Measurements from ENCODE around the gene CHCHD6.
"Not testable (repeated sequence)": the region's sequence is repeated elsewhere in the genome, so short reads cannot be mapped to it uniquely, and the experiment has no call there.

Gene CHCHD6

DNA sequence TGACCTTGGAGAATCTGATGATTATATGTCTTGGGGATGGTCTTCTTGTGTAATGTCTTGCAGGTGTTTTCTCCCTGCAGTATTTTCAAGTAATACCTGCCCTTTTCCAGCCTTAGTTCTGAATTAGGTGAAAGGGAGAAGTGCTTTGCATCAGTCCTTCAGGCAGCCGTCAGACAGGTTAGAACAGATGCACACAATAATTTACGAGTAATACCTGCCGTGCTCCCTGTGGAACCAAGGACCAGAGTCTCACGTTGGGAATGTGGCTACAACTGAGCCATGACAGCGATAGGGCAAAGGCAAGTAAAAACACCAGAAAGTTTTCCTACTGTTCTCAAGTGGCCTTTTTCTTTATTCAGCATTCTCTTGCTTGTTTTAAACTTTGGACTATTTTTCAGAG, 69.1 kb downstream of the CHCHD6 start:
- DNase-seq: no peak

DNA sequence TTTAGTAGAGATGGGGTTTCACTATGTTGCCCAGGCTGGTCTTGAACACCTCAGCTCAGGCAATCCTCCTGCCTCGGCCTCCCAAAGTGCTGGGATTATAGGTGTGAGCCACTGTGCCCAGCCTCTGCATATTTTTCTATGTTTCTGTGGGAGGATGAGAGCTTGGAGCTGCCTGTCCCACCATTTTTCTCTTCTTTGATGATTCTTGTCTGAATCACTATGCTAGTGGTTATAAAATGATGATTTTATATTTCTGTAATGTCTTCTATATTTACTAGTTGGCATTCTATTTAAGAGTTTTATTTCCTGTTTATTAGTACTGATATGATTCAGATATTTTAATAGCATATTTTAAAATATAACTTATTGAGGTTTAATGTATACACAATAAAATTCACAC, 69.7 kb downstream of the CHCHD6 start:
- no peak for DNase-seq

DNA sequence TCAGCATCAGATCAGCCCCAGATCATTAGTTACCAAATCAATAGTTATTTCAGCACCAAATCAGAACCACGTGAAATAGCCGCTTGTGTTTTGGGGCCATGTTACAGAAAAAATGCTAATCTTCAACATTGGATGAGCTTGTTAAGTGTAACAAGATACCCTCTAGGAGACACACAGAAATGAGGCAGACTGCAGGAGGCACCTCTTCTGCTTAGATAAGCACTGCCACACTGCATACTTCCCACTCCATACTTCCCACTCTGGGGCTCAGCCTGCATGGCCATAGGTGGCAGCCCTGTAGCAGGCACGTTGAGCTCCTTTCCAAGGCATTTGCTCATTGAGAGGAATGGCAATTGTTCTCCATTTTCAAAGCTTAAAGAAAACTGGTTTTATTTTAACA, 73.3 kb downstream of the CHCHD6 start:
- peak; percentile 49 to 90 for DNase-seq

DNA sequence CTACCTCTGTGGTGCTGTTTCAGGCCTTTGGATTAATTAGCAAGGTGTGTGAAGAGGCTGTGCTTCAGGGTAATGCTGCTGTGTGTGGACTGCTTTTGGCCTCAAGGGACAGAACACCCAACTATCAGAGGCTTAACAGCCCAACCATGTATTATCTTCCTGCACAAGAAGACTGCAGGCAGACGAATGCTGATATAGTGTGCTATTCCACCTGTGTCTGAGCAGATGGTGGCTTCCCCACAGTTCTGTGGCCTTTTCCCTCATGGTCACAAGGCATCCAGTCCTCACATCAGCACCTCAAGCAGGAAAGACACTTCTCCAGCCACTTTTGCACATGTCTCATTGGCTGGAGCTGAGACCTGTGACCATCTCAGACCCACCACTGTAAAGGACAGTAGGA, 76.6 kb downstream of the CHCHD6 start:
- no peak for DNase-seq

DNA sequence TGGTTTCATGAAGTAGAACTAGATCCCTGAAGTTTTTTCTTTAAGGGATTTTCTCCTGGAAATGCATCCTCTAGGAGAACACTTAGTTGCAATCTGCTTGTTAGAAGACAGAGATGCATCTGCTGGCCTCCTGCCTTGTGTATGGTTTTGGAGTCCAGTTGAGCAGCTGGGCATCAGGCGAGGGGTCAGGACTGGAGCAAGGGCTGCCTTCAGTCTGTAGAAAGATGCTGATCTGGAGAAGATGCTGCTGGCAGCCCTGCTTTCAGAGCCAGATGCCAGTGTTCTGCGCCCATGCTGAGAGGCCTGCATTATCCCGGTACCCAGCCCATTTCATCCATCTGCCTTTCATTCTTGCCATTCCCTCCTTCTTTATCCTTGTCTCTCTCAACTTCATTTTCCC, 77.4 kb downstream of the CHCHD6 start:
- DNase-seq: no peak

DNA sequence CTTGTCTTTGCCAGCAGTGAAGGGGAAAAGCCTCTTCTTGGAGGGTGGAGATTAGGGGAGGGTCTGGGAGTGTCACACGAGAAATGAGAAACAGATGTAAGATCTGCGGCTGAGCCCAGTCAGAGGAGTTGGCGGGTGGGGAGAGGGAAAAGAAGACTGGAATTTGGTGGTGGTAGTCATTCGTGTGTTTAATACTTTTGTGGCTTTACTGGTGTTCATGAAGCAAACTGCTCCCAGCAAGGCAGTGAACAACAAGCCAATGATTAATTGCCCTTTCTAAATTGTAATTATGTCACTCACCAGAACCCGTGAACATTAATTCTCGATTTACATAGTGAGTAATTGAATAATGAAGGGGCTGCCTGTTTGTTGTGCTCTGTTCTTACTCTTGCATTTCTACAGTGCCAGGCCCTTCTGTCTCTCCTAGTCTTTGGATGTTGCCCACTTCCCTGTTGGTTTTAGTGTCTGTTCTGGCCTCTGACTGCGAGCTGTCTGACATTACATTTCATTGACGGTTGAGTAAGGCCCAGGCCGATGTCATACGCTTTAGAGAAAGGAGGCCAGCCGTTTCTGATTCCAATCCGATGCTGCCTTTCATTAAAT, 78.0 kb downstream of the CHCHD6 start:
- peak; percentile 6 to 44 for DNase-seq

DNA sequence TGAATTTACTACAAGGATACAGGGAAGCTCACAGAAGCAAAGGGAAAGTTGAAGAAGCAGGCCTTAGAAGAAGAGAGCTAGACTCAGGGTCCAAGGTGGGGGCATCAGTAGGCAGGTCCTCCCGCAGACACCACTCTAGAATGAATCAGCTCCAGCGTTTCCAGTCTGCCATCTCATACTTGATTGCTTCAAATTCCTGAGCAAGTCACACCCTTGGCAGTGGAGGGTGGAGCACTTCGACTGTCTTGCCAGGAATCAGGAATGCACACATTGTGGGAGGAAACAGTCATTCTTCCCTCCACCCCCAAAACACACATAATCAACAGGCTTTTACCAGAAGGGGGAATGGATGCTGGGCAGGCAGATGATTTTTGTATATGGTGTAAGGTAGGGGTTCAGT, 78.5 kb downstream of the CHCHD6 start:
- no peak for DNase-seq

DNA sequence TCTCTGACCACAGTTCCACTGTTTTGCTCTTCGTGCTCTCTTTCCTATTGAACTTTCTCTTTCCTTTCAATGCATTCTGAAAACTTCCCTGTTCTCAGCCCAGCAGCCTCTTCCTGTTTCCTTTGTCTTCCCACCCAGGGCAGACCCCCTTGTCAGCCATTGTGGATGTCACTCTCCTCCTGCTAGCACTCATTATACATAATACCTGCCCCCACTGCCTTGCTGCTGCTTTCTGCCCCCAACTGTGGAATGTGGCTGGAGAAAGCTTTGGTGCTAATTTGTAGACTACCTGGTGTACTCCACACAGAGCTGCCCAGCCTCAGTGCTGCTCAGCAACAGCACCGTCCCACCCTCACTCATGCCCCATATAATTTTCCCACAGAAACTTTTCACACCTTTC, 80.2 kb downstream of the CHCHD6 start:
- no peak for DNase-seq

DNA sequence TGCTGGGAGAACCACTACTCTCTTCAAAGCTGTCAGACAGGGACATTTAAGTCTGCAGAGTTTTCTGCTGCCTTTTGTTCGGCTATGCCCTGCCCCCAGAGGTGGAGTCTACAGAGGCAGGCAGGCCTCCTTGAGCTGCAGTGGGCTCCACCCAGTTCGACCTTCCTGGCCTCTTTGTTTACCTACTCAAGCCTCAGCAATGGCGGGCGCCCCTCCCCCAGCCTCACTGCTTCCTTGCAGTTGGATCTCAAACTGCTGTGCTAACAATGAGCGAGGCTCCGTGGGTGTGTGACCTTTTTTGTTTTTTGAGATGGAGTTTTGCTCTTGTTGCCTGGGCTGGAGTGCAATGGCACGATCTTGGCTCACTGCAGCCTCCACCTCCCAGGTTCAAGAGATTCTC, 87.3 kb downstream of the CHCHD6 start:
- not testable (repeated sequence) for DNase-seq

DNA sequence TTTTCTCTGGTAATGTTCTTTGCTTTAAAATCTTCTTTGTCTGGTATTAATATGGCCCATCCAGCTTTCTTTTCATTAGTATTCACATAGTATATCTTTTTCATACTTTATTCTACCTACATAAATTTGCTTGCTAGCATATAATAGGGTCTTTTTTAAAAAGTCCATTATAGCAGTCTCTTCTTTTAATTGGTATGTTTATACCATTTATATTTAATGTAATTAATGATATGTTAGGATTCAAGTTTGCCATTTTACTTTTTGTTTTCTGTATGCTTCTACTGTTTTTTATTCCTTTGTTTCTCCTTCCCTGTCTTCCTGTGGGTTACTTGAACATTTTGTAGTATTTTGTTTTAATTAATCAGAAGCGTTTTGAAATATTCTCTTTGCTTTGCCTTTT, 89.0 kb downstream of the CHCHD6 start:
- DNase-seq: no peak

DNA sequence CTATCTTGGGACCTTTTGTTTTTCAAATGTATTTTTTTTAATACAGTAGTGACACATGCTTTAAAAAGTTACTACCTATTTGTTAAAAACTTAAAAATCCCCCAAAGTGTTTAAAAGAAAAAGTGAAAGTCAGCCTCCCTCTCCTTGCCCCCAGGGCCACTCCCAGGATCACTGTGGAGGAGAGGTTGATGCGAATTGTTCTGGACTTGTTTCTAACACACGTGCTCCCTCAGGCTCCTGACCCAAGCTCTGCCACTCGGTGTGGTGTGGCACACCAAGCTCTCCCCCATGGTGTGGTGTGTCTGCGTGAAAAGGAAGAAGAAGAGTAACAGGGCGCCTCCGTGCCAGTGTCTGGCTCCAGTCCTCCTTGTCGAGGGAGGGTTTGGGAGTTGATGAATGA, 93.5 kb downstream of the CHCHD6 start:
- DNase-seq: no peak

DNA sequence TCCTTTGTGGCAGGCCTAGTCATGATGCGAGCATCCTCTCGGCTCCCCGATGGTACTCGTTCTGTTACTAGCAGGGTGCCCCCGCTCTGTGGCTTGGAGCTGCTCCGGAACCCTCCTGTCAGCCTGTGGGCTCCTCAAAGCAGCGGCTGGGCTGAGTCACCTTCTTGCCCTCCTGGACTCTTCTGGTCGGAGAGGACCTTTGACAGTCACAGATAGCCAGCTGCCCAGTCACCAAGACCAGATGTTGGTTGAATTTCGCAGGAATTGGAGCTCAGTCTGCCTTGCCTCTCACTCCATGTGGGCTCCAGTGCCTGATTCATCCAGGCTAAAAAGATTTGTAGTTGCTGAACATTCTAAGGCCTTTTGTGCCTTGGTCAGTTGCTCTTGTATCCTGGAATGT, 94.5 kb downstream of the CHCHD6 start:
- DNase-seq: no peak

DNA sequence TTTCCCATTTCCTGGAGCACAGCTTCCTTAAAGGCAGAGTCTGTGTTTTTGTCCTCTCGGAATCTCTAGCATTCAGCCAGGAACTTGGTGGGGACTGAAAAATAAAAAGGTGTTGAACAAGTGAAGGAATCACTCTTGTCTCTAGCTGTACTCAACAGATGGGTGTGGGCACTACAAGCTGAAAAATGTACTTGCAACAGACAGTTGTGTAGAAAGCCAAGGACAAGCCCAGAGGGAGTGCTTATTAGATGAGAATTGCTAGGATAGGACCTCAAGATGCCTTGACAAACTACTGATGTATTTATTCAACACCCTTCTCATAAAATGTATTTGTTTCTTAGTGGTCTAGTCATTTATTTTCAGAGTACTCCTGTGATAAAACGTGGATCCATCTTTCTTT, 95.1 kb downstream of the CHCHD6 start:
- DNase-seq: no peak

DNA sequence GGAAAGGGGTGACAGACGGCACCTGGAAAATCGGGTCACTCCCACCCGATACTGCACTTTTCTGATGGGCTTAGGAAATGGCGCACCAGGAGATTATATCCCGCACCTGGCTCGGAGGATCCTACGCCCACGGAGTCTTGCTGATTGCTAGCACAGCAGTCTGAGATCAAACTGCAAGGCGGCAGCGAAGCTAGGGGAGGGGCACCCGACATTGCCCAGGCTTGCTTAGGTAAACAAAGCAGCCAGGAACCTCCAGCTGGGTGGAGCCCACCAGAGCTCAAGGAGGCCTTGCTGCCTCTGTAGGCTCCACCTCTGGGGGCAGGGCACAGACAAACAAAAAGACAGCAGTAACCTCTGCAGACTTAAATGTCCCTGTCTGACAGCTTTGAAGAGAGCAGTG, 97.3 kb downstream of the CHCHD6 start:
- not testable (repeated sequence) for DNase-seq

DNA sequence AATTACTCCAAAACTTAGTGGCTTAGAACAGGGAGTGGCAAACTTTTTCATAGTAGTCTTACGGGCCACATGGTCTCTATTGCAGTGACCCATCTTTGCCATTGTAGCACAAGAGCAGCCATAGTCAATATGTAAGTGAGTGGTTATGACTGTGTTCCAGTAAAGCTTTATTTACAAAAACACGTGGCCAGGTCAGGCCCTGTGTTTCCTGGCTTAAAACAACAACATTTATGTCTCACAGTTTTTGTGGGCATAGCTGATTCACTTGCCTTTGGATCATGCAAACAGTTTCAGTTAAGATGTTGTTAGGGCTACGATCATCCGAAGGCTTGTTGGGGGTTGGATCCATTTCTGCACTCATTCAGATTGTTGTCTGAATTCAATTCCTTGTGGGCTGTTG, 103.8 kb downstream of the CHCHD6 start:
- DNase-seq: no peak

DNA sequence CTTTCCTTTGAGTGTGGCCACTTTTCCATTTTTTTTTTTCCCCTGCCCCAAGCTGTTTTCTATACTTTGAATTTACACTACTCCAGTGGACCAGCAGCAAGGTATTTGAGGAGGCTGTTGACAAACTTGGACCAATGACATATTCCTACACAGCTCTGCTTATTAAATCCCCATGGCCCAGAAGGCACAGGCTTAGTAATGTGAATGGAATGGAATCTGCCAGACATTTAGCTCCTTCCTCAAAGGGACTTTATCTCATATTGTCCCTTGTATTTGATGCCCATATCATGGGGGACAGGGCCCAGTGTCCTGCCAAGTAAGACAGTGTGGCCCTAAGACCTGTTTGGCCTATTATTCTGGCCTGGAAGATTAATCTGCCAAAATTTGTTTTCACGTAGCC, 107.5 kb downstream of the CHCHD6 start:
- no peak for DNase-seq

DNA sequence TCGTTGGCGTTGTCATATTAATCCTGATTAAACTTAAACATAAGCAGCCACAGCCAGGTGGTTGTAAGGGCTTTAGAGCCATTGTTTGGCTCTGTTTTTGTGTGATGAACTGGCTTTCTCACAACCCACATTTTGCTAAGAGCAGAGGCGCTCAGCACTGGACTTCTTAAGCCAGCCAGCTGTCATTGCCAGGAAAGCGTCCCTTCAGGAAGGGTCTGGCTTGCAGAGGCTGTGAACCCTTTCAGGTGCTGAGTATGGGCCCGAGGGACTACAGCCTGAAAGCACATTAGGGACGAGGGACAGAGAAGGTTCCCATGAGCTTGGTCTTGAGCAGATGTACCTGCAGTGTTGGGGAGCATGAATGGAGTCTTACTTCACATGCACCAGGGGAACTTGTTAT, 112.3 kb downstream of the CHCHD6 start:
- DNase-seq: peak; percentile 69 to 88

DNA sequence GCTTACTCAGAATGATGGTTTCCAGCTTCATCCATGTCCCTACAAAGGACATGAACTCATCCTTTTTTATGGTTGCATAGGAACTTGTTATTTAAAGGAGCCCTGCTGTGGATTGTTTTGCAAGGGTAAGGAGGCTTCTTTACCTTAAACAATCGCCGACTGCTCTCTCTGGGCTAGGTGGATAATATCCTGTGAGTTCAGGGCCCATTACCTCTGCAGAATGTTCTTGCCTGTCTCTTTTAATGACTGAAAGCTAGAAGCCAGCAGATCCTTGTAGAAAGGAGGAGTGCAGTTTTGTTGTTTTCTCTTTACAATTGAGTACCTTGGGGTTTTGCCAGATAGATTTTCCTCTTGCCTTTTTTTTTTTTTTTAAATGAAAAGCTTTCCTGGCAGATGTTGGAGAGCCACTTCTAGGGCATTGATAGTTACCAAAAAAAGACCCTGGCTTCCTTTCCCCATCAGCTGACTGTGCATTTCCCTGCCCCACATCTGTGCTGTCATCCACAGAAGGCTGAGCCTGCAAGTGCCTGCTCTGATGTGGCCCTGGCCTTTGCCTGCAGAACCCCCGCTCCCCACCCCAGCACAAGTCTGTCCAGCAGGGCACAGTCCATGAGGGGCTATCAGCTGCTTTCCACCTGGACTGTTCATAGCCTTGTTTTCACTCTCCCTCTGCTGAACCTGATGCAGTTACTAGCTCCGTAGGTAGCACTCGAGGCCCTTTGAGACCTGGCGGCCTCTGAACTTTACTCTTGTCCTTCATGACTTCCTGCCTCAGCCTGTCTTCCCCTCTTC, 113.1 kb downstream of the CHCHD6 start:
- peak; percentile 39 to 70 for DNase-seq

DNA sequence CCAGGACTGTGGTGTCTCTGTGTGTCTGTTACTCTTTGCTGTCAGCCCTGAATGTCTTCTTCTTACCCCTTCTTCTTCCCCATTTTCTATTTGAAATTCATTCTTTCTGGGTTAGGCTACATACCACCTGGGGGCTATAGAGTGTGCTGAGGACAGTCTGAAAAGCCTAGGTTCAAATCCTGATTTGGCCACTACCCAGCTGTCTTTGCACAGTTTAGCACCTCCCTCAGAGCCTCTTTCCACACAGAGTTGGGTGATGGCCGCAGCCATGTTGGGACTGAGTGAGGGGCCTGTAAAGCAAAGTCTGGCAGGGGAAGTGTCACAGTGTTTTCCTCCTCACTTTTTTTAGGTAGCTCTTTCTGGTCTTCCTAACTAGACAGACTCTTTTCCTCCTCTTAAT, 113.7 kb downstream of the CHCHD6 start:
- no peak for DNase-seq

DNA sequence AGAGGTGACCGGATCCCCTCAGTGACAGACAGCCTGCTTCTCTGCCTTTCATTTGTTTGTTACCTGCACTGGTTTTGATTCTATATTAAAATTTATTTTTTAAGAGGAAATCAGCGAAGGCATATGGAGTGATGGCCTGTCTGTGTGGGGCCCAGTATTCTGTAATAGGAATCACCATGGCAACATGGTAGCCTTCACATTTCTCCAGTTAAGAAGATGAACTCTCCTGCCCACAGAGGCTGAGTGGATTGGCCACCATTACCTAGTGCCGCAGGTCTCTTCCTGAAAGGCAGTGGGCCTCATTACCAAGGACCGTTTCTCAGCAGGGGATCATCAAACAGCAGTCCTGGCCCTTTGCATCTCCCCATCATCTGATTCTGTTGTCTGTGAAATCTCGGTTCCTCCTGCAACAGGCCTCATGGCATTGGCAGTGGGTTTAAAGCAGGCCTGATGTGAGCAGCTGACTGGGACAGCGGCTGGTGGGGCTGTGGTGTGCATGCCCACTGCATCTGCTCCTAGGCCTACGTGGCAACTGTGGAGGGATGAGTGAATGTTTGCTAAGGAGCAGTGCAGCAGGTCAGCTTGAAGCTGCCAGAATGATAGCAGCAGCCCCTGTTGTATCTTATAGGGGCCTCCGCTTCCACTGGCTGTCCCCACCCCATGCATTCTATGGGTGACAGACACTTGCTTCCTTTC, 114.5 kb downstream of the CHCHD6 start:
- no peak for DNase-seq

DNA sequence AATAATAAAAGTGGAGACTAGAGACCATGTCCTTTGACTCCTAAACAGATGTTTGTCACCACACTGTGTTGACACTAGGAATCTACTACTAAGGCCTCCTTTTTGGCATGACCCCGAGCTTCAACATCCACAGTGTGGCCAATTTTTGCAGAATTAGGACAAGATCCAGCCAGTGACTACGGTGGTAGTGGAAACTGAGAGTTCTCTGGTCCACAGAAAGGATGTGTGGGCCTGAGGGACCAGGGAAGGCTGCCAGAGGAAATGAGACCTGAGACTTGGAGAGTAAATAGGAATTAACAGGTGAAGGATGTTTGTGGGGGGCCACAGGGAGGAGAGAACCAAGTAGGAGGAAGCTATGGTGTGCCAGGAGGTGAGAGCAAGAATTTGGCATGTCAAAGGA, 122.7 kb downstream of the CHCHD6 start:
- DNase-seq: no peak

DNA sequence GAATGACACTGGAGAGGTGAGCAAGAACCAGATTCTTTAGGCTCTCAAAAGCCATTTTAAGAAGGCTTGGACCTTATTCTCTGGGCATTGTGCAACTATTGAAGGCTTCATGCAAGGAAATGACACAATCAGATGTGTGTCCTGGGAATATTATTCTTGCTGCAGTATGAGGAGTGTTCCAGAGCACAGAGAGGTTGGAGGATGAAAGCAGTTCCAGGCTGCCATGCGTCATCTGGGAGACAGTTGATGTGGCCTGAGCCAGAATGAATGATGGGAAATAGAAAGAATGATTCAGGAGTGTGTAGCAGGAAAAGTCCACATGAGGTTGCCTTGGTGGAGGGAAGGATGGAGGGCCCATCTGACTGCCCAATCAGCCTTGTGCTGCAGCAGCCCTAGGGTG, 123.1 kb downstream of the CHCHD6 start:
- no peak for DNase-seq

DNA sequence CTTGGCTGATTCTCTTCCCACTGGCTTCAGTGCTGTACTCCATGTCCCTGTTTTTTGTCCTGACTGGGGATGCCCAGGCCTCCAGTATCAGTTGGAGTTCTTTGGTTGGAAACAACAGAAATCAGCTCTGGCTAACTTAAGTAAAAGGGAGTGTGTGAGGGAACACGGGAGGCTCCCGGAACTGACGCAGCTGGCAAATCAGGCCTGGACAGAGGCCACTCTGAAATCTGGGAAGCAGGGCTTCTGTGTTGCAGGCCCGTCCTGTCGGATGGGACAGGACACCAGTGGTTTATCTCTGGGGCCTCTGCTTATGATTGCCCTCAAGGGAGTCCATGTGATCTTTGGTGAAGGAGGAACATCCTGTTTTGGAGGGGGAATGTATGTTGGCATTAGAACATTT, 124.3 kb downstream of the CHCHD6 start:
- no peak for DNase-seq

DNA sequence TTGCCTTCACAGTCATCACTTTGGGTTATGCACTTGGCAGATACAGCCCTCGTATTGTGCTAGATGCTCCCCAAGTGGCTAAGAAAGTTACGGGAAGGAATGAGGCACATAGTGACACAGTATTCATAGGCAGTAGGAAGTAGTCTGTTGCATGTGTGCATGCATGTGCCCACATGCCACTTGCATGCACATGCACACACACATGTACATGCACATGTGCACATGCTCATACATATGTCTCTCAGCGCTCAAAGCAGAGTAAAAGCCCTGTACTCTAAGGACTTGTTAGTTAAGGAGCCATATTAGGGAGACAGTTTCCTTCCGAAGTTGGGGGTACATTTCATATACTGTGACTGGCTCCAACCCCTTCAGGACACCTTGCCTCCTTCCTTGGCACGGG, 128.9 kb downstream of the CHCHD6 start:
- no peak for DNase-seq
